ENCODE data around the gene WAPL. TPM values are rescaled to one million over a fixed set of nuclear protein-coding genes. Genes with fewer than 3 reads are reported as not detected.
A peak's percentile ranks its signal among the peaks of the same experiment; 100 is the strongest.

WAPL gene
- total and polyA plus RNA-seq, 2 of the 13 experiments (the other 11 are each of a cell fraction or from before 2014, with no cell fraction given) = 13.2 to 43.5 TPM

GRCh38 chr10:86388119-86388704 is 133.4 kb downstream of the WAPL start (continued):
- TF ChIP-seq CERS6 (CRISPR knock-in tag; IDR thresholded peaks at IDR 0.05) = no peak
- TF ChIP-seq MTA1 (CRISPR knock-in tag; IDR thresholded peaks at IDR 0.05; ENCODE audit: borderline replicate concordance) = no peak

GRCh38 chr10:86387178-86387794 is 134.3 kb downstream of the WAPL start:
- H3K4me2 ChIP-seq (ENCODE audit: low read depth, low read length) = no peak overlapping the region
- H3K79me2 ChIP-seq (ENCODE audit: insufficient read depth, low read length) = no peaks in the 10 kb centered on the region
- no TSS peak for BruUV-seq (replicated peaks)
- ATAC-seq = peak; percentile 77
- no peaks in the 10 kb centered on the region for H4K20me1 ChIP-seq (ENCODE audit: insufficient read depth, low read length)
- H3K9me3 ChIP-seq (ENCODE audit: low read length) = no peaks in the 10 kb centered on the region
- peaks cover 5 to 28% of the 10 kb centered on the region in 2 experiments; a peak in 3 of 5 replicates for H3K27me3 ChIP-seq (ENCODE audit: control insufficient read depth in 1 of 2, insufficient read depth in 2 of 2, low read length in 2 of 2)
- POLR2A ChIA-PET = no interaction called here
- H3K4me1 ChIP-seq (ENCODE audit: insufficient read depth, low read length) = peaks cover 12% of the 10 kb centered on the region
- no peak overlapping the region for H3K4me3 ChIP-seq (replicated peaks in 1 of 3; ENCODE audit: insufficient read depth in 1 of 3, low read depth in 2 of 3, low read length in 3 of 3)
- in situ Hi-C loops (cut with HindIII; ENCODE audit: extremely low pct_ligation_motif_present, low pct_unique_long_range_greater_than_20kb) (no loop called here), intact Hi-C loops (cut with micrococcal nuclease; ENCODE audit: unreplicated experiment) (no loop called here)
- TF ChIP-seq CTCF (CRISPR knock-in tag; IDR thresholded peaks at IDR 0.05) (peak; percentile 21; the same call in 1 of the 2 replicates), GZF1 (CRISPR knock-in tag; IDR thresholded peaks at IDR 0.05) (no peak), DNMT3B (CRISPR knock-in tag; conservative IDR thresholded peaks at IDR 0.05) (no peak), HNRNPUL1 (IDR thresholded peaks at IDR 0.05; ENCODE audit: low read depth, low read length) (no peak), DBP (CRISPR knock-in tag; IDR thresholded peaks at IDR 0.05; ENCODE audit: not compliant biosample characterization) (no peak)
- no peak for DNase-seq (ENCODE audit: low spot score)
- H3K27ac ChIP-seq (ENCODE audit: extremely low read length, insufficient read depth, low read length) = no peak overlapping the region
- no peak overlapping the region for H3K9ac ChIP-seq (ENCODE audit: insufficient read depth, low read depth, low read length)
- H2AFZ ChIP-seq (ENCODE audit: low read length) = no peak overlapping the region
- H3K36me3 ChIP-seq (replicated peaks in 1 of 2; ENCODE audit: control insufficient read depth in 1 of 2, insufficient read depth in 2 of 2, low read length in 2 of 2) = no peaks in the 10 kb centered on the region
- FAIRE-seq = no peak
- CTCF ChIA-PET (ENCODE audit: low intra/inter-chr PET ratio, low total read pairs) = no interaction called here
- 45% methylated on average over 5 of the region's 7 CpGs for WGBS (ENCODE audit: low lambda C conversion rate)
